OCI-LY1 (cell line): ENCODE results near the gene PRKG1.

Experiments
- H2AFZ ChIP-seq: fragments of 200-600 bp; sonication (generic), shearing (Covaris generic); 2 replicates; pipeline ENCODE4 v1.6.0; 2014; ENCODE audit warnings: antibody characterized with exemption, mild to moderate bottlenecking, low read length
- H3F3A ChIP-seq: fragments of 200-600 bp; sonication (generic), shearing (Covaris generic); 2 replicates; pipeline ENCODE4 v1.6.0; 2014; ENCODE audit warnings: mild to moderate bottlenecking, antibody characterized with exemption, low read length, moderate library complexity; ENCODE audit not compliant: insufficient read depth
- H3K27ac ChIP-seq: fragments of 200-600 bp; sonication (generic); 2 replicates; pipeline ENCODE4 v1.5.1; 2014; ENCODE audit warnings: low read length, mixed run types, mild to moderate bottlenecking, low read depth; ENCODE audit not compliant: poor library complexity, severe bottlenecking
- H3K27me3 ChIP-seq: fragments of 200-600 bp; sonication (generic); 2 replicates; pipeline ENCODE4 v1.6.0; 2014; ENCODE audit warnings: antibody characterized with exemption, mild to moderate bottlenecking, low read length, moderate library complexity; ENCODE audit not compliant: insufficient read depth
- H3K36me3 ChIP-seq: fragments of 200-600 bp; sonication (generic); 2 replicates; pipeline ENCODE4 v1.6.1; 2014; ENCODE audit warnings: mild to moderate bottlenecking, antibody characterized with exemption, low read length, moderate library complexity, mixed read lengths; ENCODE audit not compliant: insufficient read depth
- H3K4me1 ChIP-seq: fragments of 200-600 bp; sonication (generic); 2 replicates; pipeline ENCODE4 v1.5.1; 2014; ENCODE audit warnings: mild to moderate bottlenecking, low read length, moderate library complexity; ENCODE audit not compliant: insufficient read depth, severe bottlenecking
- H3K4me2 ChIP-seq: fragments of 200-600 bp; sonication (generic), shearing (Covaris generic); 2 replicates; pipeline ENCODE4 v1.6.1; 2014; ENCODE audit warnings: low read length
- H3K4me3 ChIP-seq: fragments of 200-600 bp; sonication (generic); 2 replicates; pipeline ENCODE4 v1.5.1; 2014; ENCODE audit warnings: low read length, low read depth, mild to moderate bottlenecking, mixed read lengths; ENCODE audit not compliant: poor library complexity, severe bottlenecking
- H3K79me2 ChIP-seq: fragments of 200-600 bp; shearing (Covaris generic); 2 replicates; pipeline ENCODE4 v1.6.1; 2016; ENCODE audit warnings: mixed run types, low read length, mixed read lengths; ENCODE audit not compliant: insufficient read depth
- H3K9ac ChIP-seq: fragments of 200-600 bp; sonication (generic), shearing (Covaris generic); 2 replicates; pipeline ENCODE4 v1.6.1; 2014; ENCODE audit warnings: mild to moderate bottlenecking, low read length, mixed read lengths
- H3K9me2 ChIP-seq: fragments of 200-600 bp; sonication (generic), shearing (Covaris generic); 2 replicates; pipeline ENCODE4 v1.6.1; 2014; ENCODE audit warnings: low read depth, mild to moderate bottlenecking, low read length, mixed read lengths
- H3K9me3 ChIP-seq: fragments of 200-600 bp; shearing (Covaris generic); 2 replicates; pipeline ENCODE4 v1.6.1; 2014; ENCODE audit warnings: low read length, mixed read lengths
- H4K20me1 ChIP-seq: fragments of 200-600 bp; sonication (generic), shearing (Covaris generic); 2 replicates; pipeline ENCODE4 v1.6.0; 2016; ENCODE audit warnings: mild to moderate bottlenecking, low read length; ENCODE audit not compliant: insufficient read depth
- CTCF ChIP-seq: fragments of 200-600 bp; sonication (generic), shearing (Covaris generic); IDR thresholded peaks from 2 replicates; pipeline ENCODE4 v1.5.1; 2017; ENCODE audit warnings: mild to moderate bottlenecking, antibody characterized with exemption, low read length, moderate library complexity, mixed read lengths
- EZH2 ChIP-seq: fragments of 200-600 bp; sonication (generic), shearing (Covaris generic); IDR thresholded peaks from 2 replicates; pipeline ENCODE4 v1.8.0; 2017; ENCODE audit warnings: borderline replicate concordance, mixed run types, mild to moderate bottlenecking, antibody characterized with exemption, low read length, moderate library complexity, mixed read lengths

The PRKG1 gene

GRCh38 chr10:52256832-52257691, 1182.8 kb downstream of the PRKG1 start:
- H3F3A ChIP-seq: no peaks in the 10 kb centered on the region
- no peaks in the 10 kb centered on the region for H3K9me2 ChIP-seq
- no peak overlapping the region for H2AFZ ChIP-seq
- no peak overlapping the region for H3K9ac ChIP-seq
- H3K4me1 ChIP-seq: no peaks in the 10 kb centered on the region
- H3K4me3 ChIP-seq: no peak overlapping the region
- H3K79me2 ChIP-seq: no peaks in the 10 kb centered on the region
- no peaks in the 10 kb centered on the region for H3K9me3 ChIP-seq
- no peak overlapping the region for H3K4me2 ChIP-seq
- TF ChIP-seq CTCF (no peak), EZH2 (no peak)
- H4K20me1 ChIP-seq: no peaks in the 10 kb centered on the region
- H3K27me3 ChIP-seq: no peaks in the 10 kb centered on the region
- H3K27ac ChIP-seq: no peak overlapping the region
- H3K36me3 ChIP-seq: no peaks in the 10 kb centered on the region

- Histone ChIP-seq H4K20me1 (no peaks in the 10 kb centered on the region), H3K27me3 (no peaks in the 10 kb centered on the region), H3K36me3 (no peaks in the 10 kb centered on the region), H3F3A (no peaks in the 10 kb centered on the region), H3K27ac (no peak overlapping the region), H2AFZ (no peak overlapping the region), H3K4me1 (no peaks in the 10 kb centered on the region), H3K9ac (no peak overlapping the region), H3K9me3 (no peaks in the 10 kb centered on the region), H3K4me2 (no peak overlapping the region), H3K9me2 (no peaks in the 10 kb centered on the region), H3K79me2 (no peaks in the 10 kb centered on the region), H3K4me3 (no peak overlapping the region)
- TF ChIP-seq CTCF (no peak), EZH2 (no peak)
These were observed 1183.4 kb downstream of the PRKG1 start for GRCh38 chr10:52257692-52258075.

DNA sequence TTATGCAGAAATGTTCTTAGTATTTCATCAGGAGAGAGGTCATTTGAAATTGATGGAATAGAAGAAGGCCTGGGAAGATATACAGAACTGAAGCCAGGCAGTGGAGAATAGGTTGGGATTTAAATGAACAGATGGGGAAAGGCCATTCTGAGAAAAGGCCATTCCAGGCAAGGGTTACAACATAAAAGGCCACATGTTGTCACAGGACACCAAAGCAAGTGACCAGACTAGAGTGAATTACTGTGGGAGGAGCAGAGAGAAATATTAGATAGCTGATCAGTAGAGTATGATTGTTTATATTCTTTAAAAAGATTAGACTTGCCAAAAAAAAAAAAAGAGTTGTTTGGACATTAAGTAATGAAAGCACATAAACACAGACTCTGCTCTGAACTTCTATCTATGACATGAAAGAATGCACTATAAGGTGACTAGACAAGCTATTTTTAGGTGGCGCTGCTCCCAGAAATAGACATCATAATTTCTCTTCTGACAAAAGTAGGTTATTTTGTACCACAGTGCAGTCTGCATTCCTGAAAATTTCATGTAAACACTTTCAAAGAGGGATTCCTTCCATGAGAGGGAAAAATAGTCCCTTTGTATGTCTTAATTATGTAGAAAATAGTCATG, 1184.6 kb downstream of the PRKG1 start:
- H3K4me2 ChIP-seq: no peak overlapping the region
- no peak overlapping the region for H3K27ac ChIP-seq
- no peaks in the 10 kb centered on the region for H3K9me3 ChIP-seq
- no peaks in the 10 kb centered on the region for H3K79me2 ChIP-seq
- no peaks in the 10 kb centered on the region for H3F3A ChIP-seq
- H3K4me1 ChIP-seq: no peaks in the 10 kb centered on the region
- H3K9ac ChIP-seq: no peak overlapping the region
- no peaks in the 10 kb centered on the region for H3K36me3 ChIP-seq
- no peak overlapping the region for H3K4me3 ChIP-seq
- H4K20me1 ChIP-seq: no peaks in the 10 kb centered on the region
- H2AFZ ChIP-seq: no peak overlapping the region
- H3K9me2 ChIP-seq: no peaks in the 10 kb centered on the region
- TF ChIP-seq EZH2 (no peak), CTCF (no peak)
- no peaks in the 10 kb centered on the region for H3K27me3 ChIP-seq
